Keratinocyte (primary cell): ENCODE results near the gene FAM217B. TPM values are rescaled to one million over a fixed set of nuclear protein-coding genes. Genes with fewer than 3 reads are reported as not detected.

Experiments used
- DNase-seq: peaks from one replicate; pipeline ENCODE4 v3.0.0-alpha.2; 2011; ENCODE audit warnings: low read depth, missing footprints, low spot score
- FAIRE-seq: peaks from 2 replicates; lab custom pipeline; 2011; peaks lifted over from hg19 to GRCh38; lab: Jason Lieb, UNC
- H2AFZ ChIP-seq: 2 replicates; pipeline ENCODE4 v1.6.0; 2012; ENCODE audit warnings: low read length, control low read depth, inconsistent platforms; ENCODE audit not compliant: control insufficient read depth
- H3K27ac ChIP-seq: 2 replicates; pipeline ENCODE4 v1.5.1; 2011; ENCODE audit warnings: low read length; ENCODE audit not compliant: control insufficient read depth, insufficient read depth
- H3K27me3 ChIP-seq: 3 replicates; pipeline ENCODE4 v1.6.0; 2011; ENCODE audit warnings: low read length; ENCODE audit not compliant: control insufficient read depth, insufficient read depth; ENCODE audit errors: extremely low read depth
- H3K36me3 ChIP-seq, 2 experiments: 2 replicates in 1 of 2; 3 replicates in 1 of 2; pipeline ENCODE4 v1.5.1; 2011; ENCODE audit warnings: low read length in 2 of 2, mild to moderate bottlenecking in 1 of 2; ENCODE audit not compliant: control insufficient read depth in 2 of 2, insufficient read depth in 2 of 2; ENCODE audit errors: extremely low read depth in 1 of 2
- H3K4me1 ChIP-seq: 3 replicates; pipeline ENCODE4 v1.5.1; 2011; ENCODE audit warnings: low read length; ENCODE audit not compliant: control insufficient read depth, insufficient read depth; ENCODE audit errors: extremely low read depth
- H3K4me2 ChIP-seq: 3 replicates; pipeline ENCODE4 v1.6.0; 2011; ENCODE audit warnings: low read depth, low read length; ENCODE audit not compliant: control insufficient read depth, insufficient read depth; ENCODE audit errors: extremely low read depth
- H3K4me3 ChIP-seq, 3 experiments: fragments of 200-600 bp in 1 of 3; sonication (generic) in 1 of 3; 2 replicates in 2 of 3; 3 replicates in 1 of 3; pipeline ENCODE4 v1.5.1; 2011 to 2016; ENCODE audit warnings: low read length in 3 of 3, mild to moderate bottlenecking in 3 of 3, control low read depth in 2 of 3, inconsistent platforms in 1 of 3, low read depth in 1 of 3, mixed read lengths in 1 of 3, mixed run types in 1 of 3, moderate library complexity in 1 of 3; ENCODE audit not compliant: control insufficient read depth in 2 of 3, insufficient read depth in 2 of 3; ENCODE audit errors: extremely low read depth in 1 of 3
- H3K79me2 ChIP-seq: 2 replicates; pipeline ENCODE4 v1.6.0; 2012; ENCODE audit warnings: low read length; ENCODE audit not compliant: control insufficient read depth, insufficient read depth
- H3K9ac ChIP-seq: 3 replicates; pipeline ENCODE4 v1.6.0; 2011; ENCODE audit warnings: low read length; ENCODE audit not compliant: control insufficient read depth, insufficient read depth; ENCODE audit errors: extremely low read depth
- H3K9me1 ChIP-seq: 3 replicates; pipeline ENCODE4 v1.6.0; 2011; ENCODE audit warnings: low read length; ENCODE audit not compliant: control insufficient read depth, insufficient read depth; ENCODE audit errors: extremely low read depth
- H3K9me3 ChIP-seq: 2 replicates; pipeline ENCODE4 v1.5.1; 2012; ENCODE audit warnings: low read depth, low read length; ENCODE audit not compliant: control insufficient read depth
- H4K20me1 ChIP-seq: 3 replicates; pipeline ENCODE4 v1.6.0; 2011; ENCODE audit warnings: low read length; ENCODE audit not compliant: control insufficient read depth, insufficient read depth; ENCODE audit errors: extremely low read depth
- CTCF ChIP-seq, 3 experiments: IDR thresholded peaks in 1 of 3; conservative IDR thresholded peaks in 1 of 3; optimal IDR thresholded peaks in 1 of 3; 2 replicates in 2 of 3; 3 replicates in 1 of 3; pipeline versions ENCODE3 to v1.5.1; 2011; ENCODE audit warnings: low read length in 3 of 3, mild to moderate bottlenecking in 3 of 3, moderate library complexity in 2 of 3, control low read depth in 1 of 3, inconsistent platforms in 1 of 3; ENCODE audit not compliant: insufficient read depth in 2 of 3; ENCODE audit errors: extremely low read depth in 1 of 3
- EZH2 ChIP-seq: IDR thresholded peaks from one replicate; pipeline ENCODE4 v1.6.1; 2012; ENCODE audit warnings: inconsistent platforms, mild to moderate bottlenecking, low read length, moderate library complexity
- dilution Hi-C: fragments of 300-500 bp; cut with MboI; formaldehyde crosslinking; loops from one replicate; pipeline ENCODE4 v1.7.0; 2020; ENCODE audit warnings: low sequenced_read_pairs; ENCODE audit not compliant: extremely low pct_ligation_motif_present
- polyA plus RNA-seq, 5 experiments: library from polyadenylated mRNA; depleted of rRNA in 3 of 5; stranded (reverse) in 3 of 5; stranded (forward) in 1 of 5; unstranded in 1 of 5; fragments of >200 nt; gene quantifications; 1 replicate in 1 of 5; 2 replicates in 3 of 5; 3 replicates in 1 of 5; pipeline versions ENCODE4 v1.2.1 to v1.2.3, GENCODE V29; 2011 to 2012; ENCODE audit warnings: missing spikeins in 2 of 5, low read depth in 1 of 5, low replicate concordance in 1 of 5

The FAM217B gene
- polyA plus RNA-seq, 1 donor (not counting 4 experiments of a cell fraction or from before 2014, with no cell fraction given): 10.1 TPM

DNA sequence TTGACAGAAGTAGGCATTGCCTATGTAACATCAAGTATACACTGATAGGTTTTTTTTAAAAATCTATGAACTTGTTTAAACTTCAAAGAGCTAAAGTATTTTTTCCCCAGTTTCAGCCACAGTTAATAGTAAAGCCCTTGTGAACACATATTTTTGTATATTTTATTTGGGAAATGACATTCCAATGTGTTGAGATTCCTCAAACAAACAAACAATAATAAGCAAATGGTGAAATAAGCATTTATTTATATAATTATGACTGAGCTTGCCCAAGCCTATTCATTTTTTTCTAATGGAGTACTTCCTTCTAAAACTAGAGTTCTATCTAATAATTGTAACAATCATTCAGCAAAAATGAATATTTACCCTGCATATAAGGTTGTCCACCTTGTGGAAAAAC lies 19.2 kb upstream of the FAM217B start:
- no peaks in the 10 kb centered on the region for H3K4me1 ChIP-seq
- no peaks in the 10 kb centered on the region for H3K36me3 ChIP-seq
- H3K79me2 ChIP-seq: no peaks in the 10 kb centered on the region
- dilution Hi-C loops: no loop called here
- H3K27me3 ChIP-seq: no peaks in the 10 kb centered on the region
- no peak for TF ChIP-seq CTCF (optimal IDR thresholded peaks at IDR 0.05 in 1 of 3, IDR thresholded peaks at IDR 0.05 in 1 of 3, conservative IDR thresholded peaks at IDR 0.05 in 1 of 3; ENCODE audit: extremely low read depth in 1 of 3, insufficient read depth in 2 of 3, low read length in 3 of 3)
- H3K9me1 ChIP-seq: no peaks in the 10 kb centered on the region
- no peak overlapping the region for H2AFZ ChIP-seq
- no peaks in the 10 kb centered on the region for H4K20me1 ChIP-seq
- no peak overlapping the region for H3K4me3 ChIP-seq
- H3K9ac ChIP-seq: no peak overlapping the region
- no peak for FAIRE-seq
- H3K4me2 ChIP-seq: no peak overlapping the region
- H3K27ac ChIP-seq: no peak overlapping the region
- DNase-seq: no peak
- no peaks in the 10 kb centered on the region for H3K9me3 ChIP-seq

- H3K9ac ChIP-seq: no peak overlapping the region
- no peak overlapping the region for H3K4me3 ChIP-seq
- dilution Hi-C loops: no loop called here
- no peak for FAIRE-seq
- no peaks in the 10 kb centered on the region for H3K9me3 ChIP-seq
- no peaks in the 10 kb centered on the region for H3K36me3 ChIP-seq
- H3K27me3 ChIP-seq: no peaks in the 10 kb centered on the region
- H3K27ac ChIP-seq: no peak overlapping the region
- H2AFZ ChIP-seq: no peak overlapping the region
- no peak for TF ChIP-seq CTCF (optimal IDR thresholded peaks at IDR 0.05 in 1 of 3, IDR thresholded peaks at IDR 0.05 in 1 of 3, conservative IDR thresholded peaks at IDR 0.05 in 1 of 3; ENCODE audit: extremely low read depth in 1 of 3, insufficient read depth in 2 of 3, low read length in 3 of 3)
- no peak for TF ChIP-seq EZH2
- no peaks in the 10 kb centered on the region for H4K20me1 ChIP-seq
- H3K4me1 ChIP-seq: no peaks in the 10 kb centered on the region
- no peaks in the 10 kb centered on the region for H3K9me1 ChIP-seq
- DNase-seq: no peak
- H3K79me2 ChIP-seq: no peaks in the 10 kb centered on the region
- no peak overlapping the region for H3K4me2 ChIP-seq
These were observed 16.7 kb upstream of the FAM217B start for GRCh38 chr20:59923514-59923913.
